Adrenal gland (tissue), 5 donors: ENCODE results near the gene LAMA2.

Experiments
- CTCF ChIP-seq, 6 experiments: fragments of 450-650 bp in 4 of 6; fragments of 200-600 bp in 2 of 6; sonication (generic) in 1 of 6; IDR thresholded peaks; 1 replicate in 5 of 6; 2 replicates in 1 of 6; pipeline versions ENCODE4 v1.5.1 to v1.8.0; 2016 to 2021; ENCODE audit warnings: antibody characterized with exemption in 6 of 6, mild to moderate bottlenecking in 2 of 6, moderate library complexity in 1 of 6
- POLR2A ChIP-seq, 2 donors: fragments of 450-650 bp; IDR thresholded peaks; one replicate each; pipeline ENCODE4 v1.6.1; 2017; ENCODE audit warnings: antibody characterized with exemption in 2 of 2, mild to moderate bottlenecking in 2 of 2, moderate library complexity in 1 of 2
- donor health status: DM: no; HTN: no; CAD: no.

- no peak for TF ChIP-seq POLR2A (IDR thresholded peaks at IDR 0.05)
- no peak for TF ChIP-seq CTCF (IDR thresholded peaks at IDR 0.05)
Measured at GRCh38 chr6:128979071-128979470, 96.1 kb downstream of the LAMA2 start.
